H1 (cell line): Measurements from ENCODE around the gene C2orf92. TPM values are rescaled to one million over a fixed set of nuclear protein-coding genes. Genes with fewer than 3 reads are reported as not detected.

Source experiments
- CTCF ChIA-PET: fragments of 300-600 bp; sonication (Branson Sonifier 250); formaldehyde crosslinking; loops from one replicate; lab custom pipeline; 2021; ENCODE audit not compliant: partially characterized antibody; lab: Charles Lee
- POLR2A ChIA-PET: fragments of 300-600 bp; sonication (Branson Sonifier 250); formaldehyde crosslinking; loops from one replicate; lab custom pipeline; 2021; ENCODE audit warnings: inconsistent platforms; ENCODE audit not compliant: partially characterized antibody; lab: Charles Lee
- DNase-seq, 2 experiments: peaks; one replicate each; pipeline versions ENCODE4 v3.0.0 to v3.0.0-alpha.2; 2010 to 2022; ENCODE audit warnings: low spot score in 2 of 2, low read depth in 1 of 2, mixed read lengths in 1 of 2
- FAIRE-seq: peaks from 2 replicates; lab custom pipeline; 2011; peaks lifted over from hg19 to GRCh38; lab: Jason Lieb, UNC
- H2AFZ ChIP-seq: 2 replicates; pipeline ENCODE4 v1.8.1; 2012; ENCODE audit warnings: low read length, inconsistent platforms
- H2AK5ac ChIP-seq: 2 replicates; pipeline ENCODE4 v1.6.1; 2013; ENCODE audit warnings: low read depth, low read length
- H2BK120ac ChIP-seq: replicated peaks from 2 replicates; pipeline ENCODE3; 2013; ENCODE audit warnings: low read depth, low read length, inconsistent platforms
- H2BK12ac ChIP-seq: 2 replicates; pipeline ENCODE4 v1.6.1; 2013; ENCODE audit warnings: low read depth, low read length
- H2BK15ac ChIP-seq: 2 replicates; pipeline ENCODE4 v1.6.1; 2013; ENCODE audit warnings: low read length
- H2BK20ac ChIP-seq: 2 replicates; pipeline ENCODE4 v1.6.1; 2013; ENCODE audit warnings: low read length
- H2BK5ac ChIP-seq: 2 replicates; pipeline ENCODE4 v1.6.1; 2013; ENCODE audit warnings: low read depth, low read length
- H3K14ac ChIP-seq: 2 replicates; pipeline ENCODE4 v1.6.1; 2013; ENCODE audit warnings: inconsistent platforms; ENCODE audit not compliant: insufficient read length
- H3K18ac ChIP-seq: 2 replicates; pipeline ENCODE4 v1.6.1; 2013; ENCODE audit warnings: low read length; ENCODE audit errors: extremely low read depth
- H3K23ac ChIP-seq: 2 replicates; pipeline ENCODE4 v1.6.1; 2013; ENCODE audit warnings: inconsistent platforms; ENCODE audit not compliant: insufficient read length
- H3K23me2 ChIP-seq: 2 replicates; pipeline ENCODE4 v1.6.1; 2013; ENCODE audit warnings: low read depth, low read length
- H3K27ac ChIP-seq: 2 replicates; pipeline ENCODE4 v1.6.1; 2011; ENCODE audit warnings: low read depth, low read length, inconsistent platforms
- H3K27me3 ChIP-seq, 4 experiments: replicated peaks in 1 of 4; 1 replicate in 1 of 4; 2 replicates in 3 of 4; pipeline versions ENCODE4 v1.6.1 to v1.8.1; 2011 to 2013; ENCODE audit warnings: low read length in 3 of 4, mild to moderate bottlenecking in 3 of 4, inconsistent platforms in 2 of 4, mixed read lengths in 2 of 4, moderate library complexity in 1 of 4; ENCODE audit not compliant: control insufficient read depth in 3 of 4, insufficient read depth in 3 of 4; ENCODE audit errors: extremely low read depth in 1 of 4
- H3K36me3 ChIP-seq, 4 experiments: 2 replicates each; pipeline versions ENCODE4 v1.6.1 to v1.8.1; 2011 to 2013; ENCODE audit warnings: mild to moderate bottlenecking in 4 of 4, low read length in 3 of 4, moderate library complexity in 2 of 4, control low read depth in 1 of 4, inconsistent platforms in 1 of 4; ENCODE audit not compliant: insufficient read depth in 4 of 4, control insufficient read depth in 2 of 4
- H3K4ac ChIP-seq: replicated peaks from 2 replicates; pipeline ENCODE3; 2013; ENCODE audit warnings: low read length, low read depth, mixed read lengths, inconsistent platforms; ENCODE audit not compliant: insufficient read length
- H3K4me1 ChIP-seq, 4 experiments: replicated peaks in 1 of 4; 1 replicate in 1 of 4; 2 replicates in 3 of 4; pipeline versions ENCODE4 v1.6.1 to v1.8.1; 2011 to 2013; ENCODE audit warnings: low read length in 3 of 4, inconsistent platforms in 2 of 4, mixed read lengths in 1 of 4; ENCODE audit not compliant: insufficient read depth in 4 of 4, control insufficient read depth in 3 of 4
- H3K4me2 ChIP-seq, 2 experiments: 2 replicates each; pipeline versions ENCODE4 v1.6.1 to v1.8.1; 2011 to 2013; ENCODE audit warnings: low read depth in 2 of 2, low read length in 2 of 2, control low read depth in 1 of 2, inconsistent platforms in 1 of 2, mild to moderate bottlenecking in 1 of 2; ENCODE audit not compliant: insufficient read depth in 1 of 2
- H3K4me3 ChIP-seq, 4 experiments: fragments of 200-600, 300-600 bp in 1 of 4; sonication (generic), shearing (Covaris generic), sonication (Bioruptor Twin) in 1 of 4; 2 replicates each; pipeline versions ENCODE4 v1.5.1 to v1.8.1; 2011 to 2016; ENCODE audit warnings: low read length in 4 of 4, low read depth in 3 of 4, control low read depth in 2 of 4, inconsistent platforms in 2 of 4, mild to moderate bottlenecking in 2 of 4, mixed read lengths in 1 of 4, moderate library complexity in 1 of 4; ENCODE audit not compliant: insufficient read depth in 2 of 4; ENCODE audit errors: extremely low read depth in 1 of 4
- H3K56ac ChIP-seq: replicated peaks from 2 replicates; pipeline ENCODE3; 2013; ENCODE audit warnings: low read depth, mild to moderate bottlenecking, mixed read lengths, low read length, inconsistent platforms; ENCODE audit not compliant: insufficient read length
- H3K79me1 ChIP-seq: 2 replicates; pipeline ENCODE4 v1.6.1; 2013; ENCODE audit warnings: low read depth, low read length, control low read depth
- H3K79me2 ChIP-seq, 2 experiments: 2 replicates each; pipeline versions ENCODE4 v1.6.1 to v1.8.1; 2012 to 2013; ENCODE audit warnings: low read length in 2 of 2, mild to moderate bottlenecking in 2 of 2, inconsistent platforms in 1 of 2; ENCODE audit not compliant: insufficient read depth in 2 of 2, control insufficient read depth in 1 of 2
- H3K9ac ChIP-seq, 4 experiments: replicated peaks in 1 of 4; 1 replicate in 1 of 4; 2 replicates in 3 of 4; pipeline versions ENCODE4 v1.6.1 to v1.8.1; 2011 to 2013; ENCODE audit warnings: low read depth in 3 of 4, low read length in 3 of 4, control low read depth in 2 of 4, mild to moderate bottlenecking in 2 of 4, moderate library complexity in 2 of 4, inconsistent platforms in 1 of 4; ENCODE audit errors: extremely low read depth in 1 of 4
- H3K9me3 ChIP-seq, 2 experiments: 2 replicates each; pipeline versions ENCODE4 v1.6.1 to v1.8.1; 2012 to 2013; ENCODE audit warnings: mild to moderate bottlenecking in 2 of 2, moderate library complexity in 2 of 2, control low read depth in 1 of 2, inconsistent platforms in 1 of 2, low read depth in 1 of 2, low read length in 1 of 2, mixed read lengths in 1 of 2; ENCODE audit not compliant: insufficient read depth in 2 of 2
- H4K20me1 ChIP-seq, 2 experiments: replicated peaks in 1 of 2; 2 replicates each; pipeline versions ENCODE3 to v1.8.1; 2011 to 2013; ENCODE audit warnings: inconsistent platforms in 2 of 2, low read length in 2 of 2, mild to moderate bottlenecking in 1 of 2; ENCODE audit not compliant: insufficient read depth in 2 of 2, control insufficient read depth in 1 of 2
- H4K5ac ChIP-seq: 2 replicates; pipeline ENCODE4 v1.6.1; 2013; ENCODE audit warnings: low read length, low read depth, mixed read lengths, inconsistent platforms; ENCODE audit not compliant: insufficient read length
- H4K8ac ChIP-seq: 2 replicates; pipeline ENCODE4 v1.8.0; 2013; ENCODE audit warnings: mild to moderate bottlenecking, moderate library complexity, low read length, inconsistent platforms; ENCODE audit not compliant: insufficient read depth; ENCODE audit errors: extremely low read depth
- H4K91ac ChIP-seq: replicated peaks from 2 replicates; pipeline ENCODE3; 2013; ENCODE audit warnings: low read length, mixed read lengths, inconsistent platforms; ENCODE audit not compliant: insufficient read length
- POLR2AphosphoS5 ChIP-seq: IDR thresholded peaks from 2 replicates; pipeline ENCODE4 v1.6.1; 2011; ENCODE audit warnings: low read depth, low read length
- WGBS, 2 experiments: shearing (Covaris generic) in 1 of 2; methylation state at CpG; one replicate each; pipeline versions ENCODE4 v1.1.6 to v1.1.7; 2013 to 2015; ENCODE audit warnings: low lambda C conversion rate in 2 of 2, mixed read lengths in 2 of 2, inconsistent platforms in 1 of 2, low coverage in 1 of 2, missing lambda C conversion rate in 1 of 2; ENCODE audit not compliant: insufficient replicate concordance in 2 of 2, insufficient coverage in 1 of 2, insufficient read length in 1 of 2; ENCODE audit errors: extremely low coverage in 1 of 2, missing lambda C conversion rate in 1 of 2; 5-methylcytosine and 5-hydroxymethylcytosine counted together
- polyA plus RNA-seq, 7 experiments: library from polyadenylated mRNA; depleted of rRNA in 3 of 7; stranded (reverse) in 5 of 7; unstranded in 2 of 7; fragments of >200 nt in 5 of 7; fragments of 200-250 nt in 2 of 7; gene quantifications; 1 replicate in 5 of 7; 2 replicates in 1 of 7; 4 replicates in 1 of 7; pipeline versions ENCODE4 v1.2.1 to v1.2.3, GENCODE V29; 2011 to 2013; ENCODE audit warnings: missing spikeins in 2 of 7, mixed read lengths in 2 of 7
- total RNA-seq: library from RNA; stranded (reverse); fragmentation: NEBNext Ultra II Directional; extraction: Animal tissue kit (Norgen Biotek cat#: 25700); gene quantifications from 2 replicates; pipeline ENCODE4 v1.2.1, GENCODE V29; 2021
- TF ChIP-seq, protein P1 (sequence below): IDR thresholded peaks from 2 replicates; pipeline ENCODE4 v1.6.1; 2012; ENCODE audit warnings: inconsistent platforms

The C2orf92 gene
- total and polyA plus RNA-seq, 2 of the 8 experiments (the other 6 are each of a cell fraction or from before 2014, with no cell fraction given): 2.3 to 3.7 TPM

DNA sequence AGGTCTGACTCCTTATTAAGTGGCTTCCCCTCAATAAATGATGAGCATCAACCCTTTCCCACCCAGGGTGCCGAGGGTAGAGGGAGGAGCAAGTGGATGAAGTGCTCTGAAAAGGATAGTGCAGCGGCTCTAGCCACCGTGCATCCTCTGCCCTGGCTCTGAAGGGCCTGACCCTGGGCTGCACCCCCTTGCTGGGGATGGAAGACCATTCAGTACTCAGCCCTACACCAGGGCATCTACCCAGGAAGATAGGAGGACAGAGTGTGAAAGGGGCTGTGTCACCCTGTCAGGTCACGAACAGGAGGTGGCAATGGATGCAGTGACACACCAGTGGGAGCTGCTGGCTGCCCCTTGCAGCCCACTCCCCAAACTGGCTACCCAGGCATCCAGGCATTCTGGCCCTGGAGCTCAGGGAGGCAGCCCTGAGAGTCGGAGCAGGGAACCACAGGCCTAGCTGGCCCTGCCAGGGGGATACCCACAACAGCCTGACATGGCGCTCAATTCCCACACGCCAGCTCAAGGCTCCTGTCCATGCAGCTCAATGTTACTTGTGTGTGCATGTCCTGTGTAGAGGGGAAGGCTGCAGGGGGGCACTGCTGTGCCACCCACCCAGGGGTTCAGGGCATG, 13.3 kb upstream of the C2orf92 start:
- H4K91ac ChIP-seq: no peak overlapping the region
- no peak overlapping the region for H3K18ac ChIP-seq
- H3K79me1 ChIP-seq: peaks cover 5% of the 10 kb centered on the region; the same call in 1 of the 2 replicates
- no peak overlapping the region for H3K4me3 ChIP-seq
- no peak overlapping the region for H3K23ac ChIP-seq
- H2BK15ac ChIP-seq: no peak overlapping the region
- no peak overlapping the region for H3K27ac ChIP-seq
- H3K23me2 ChIP-seq: no peaks in the 10 kb centered on the region
- TF ChIP-seq, protein P1, sequence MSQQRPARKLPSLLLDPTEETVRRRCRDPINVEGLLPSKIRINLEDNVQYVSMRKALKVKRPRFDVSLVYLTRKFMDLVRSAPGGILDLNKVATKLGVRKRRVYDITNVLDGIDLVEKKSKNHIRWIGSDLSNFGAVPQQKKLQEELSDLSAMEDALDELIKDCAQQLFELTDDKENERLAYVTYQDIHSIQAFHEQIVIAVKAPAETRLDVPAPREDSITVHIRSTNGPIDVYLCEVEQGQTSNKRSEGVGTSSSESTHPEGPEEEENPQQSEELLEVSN: no peak
- 0 out of 2 replicates have a peak, but pooled peaks have one; percentile 8 for TF ChIP-seq POLR2AphosphoS5
- H2BK12ac ChIP-seq: no peak overlapping the region
- WGBS, 2 experiments: 92% methylated on average over 7 of the region's 7 CpGs; no CpG with 5 or more reads in 1 of the 2 experiments
- H3K9ac ChIP-seq: no peak overlapping the region
- H3K4me1 ChIP-seq: no peaks in the 10 kb centered on the region
- H3K27me3 ChIP-seq: no peaks in the 10 kb centered on the region
- H4K20me1 ChIP-seq: peaks cover 0 to 5% of the 10 kb centered on the region in 2 experiments
- no peak overlapping the region for H2AFZ ChIP-seq
- H2BK120ac ChIP-seq: no peak overlapping the region
- H3K4ac ChIP-seq: no peak overlapping the region
- DNase-seq (peak in 1 of 2 experiments; percentile 24), FAIRE-seq (no peak)
- ChIA-PET POLR2A (interaction anchor here (1.0 to 8.6 kb wide), 3 partner anchors 7 to 35 kb away, joined by 3 to 102 read pairs (median 27); partner anchors contain the start of genes ACTR1B and COX5B), CTCF (no interaction called here)
- peaks cover 0 to 6% of the 10 kb centered on the region in 2 experiments; a peak in 2 of 4 replicates for H3K79me2 ChIP-seq
- H3K14ac ChIP-seq: no peak overlapping the region
- no peak overlapping the region for H2BK5ac ChIP-seq
- no peak overlapping the region for H4K5ac ChIP-seq
- no peak overlapping the region for H3K4me2 ChIP-seq
- no peak overlapping the region for H3K56ac ChIP-seq
- 0 out of 4 replicates have a peak, but pooled peaks cover 0 to 5% of the 10 kb centered on the region in 2 experiments for H3K9me3 ChIP-seq
- H3K36me3 ChIP-seq: peaks cover 3 to 24% (median 7%) of the 10 kb centered on the region in 4 experiments; a peak in 5 of 8 replicates
- no peak overlapping the region for H2AK5ac ChIP-seq
- H2BK20ac ChIP-seq: no peak overlapping the region
- no peak overlapping the region for H4K8ac ChIP-seq
